Psoas muscle (tissue), 8 donors: ENCODE results near the gene CCDC102B. TPM values are rescaled to one million over a fixed set of nuclear protein-coding genes. Genes with fewer than 3 reads are reported as not detected.
A peak's percentile ranks its signal among the peaks of the same experiment; 100 is the strongest.
"Not testable (repeated sequence)": the region's sequence is repeated elsewhere in the genome, so short reads cannot be mapped to it uniquely, and the experiment has no call there.

Experiments
- ATAC-seq, 4 donors: fragments of 200-7000 bp; cut with Tn5 transposase; one replicate each; pipeline ENCODE4 v1.9.1; 2020; ENCODE audit warnings: moderate library complexity in 3 of 4, mild to moderate bottlenecking in 2 of 4
- DNase-seq, 2 donors: peaks; one replicate each; pipeline ENCODE4 v3.0.0-alpha.2; 2020
- H3K27ac ChIP-seq: fragments of 200-600 bp; one replicate; pipeline ENCODE4 v1.8.0; 2022
- H3K27me3 ChIP-seq, 3 donors: fragments of 200-600 bp in 1 of 3; one replicate each; pipeline versions ENCODE4 v1.6.1 to v1.8.0; 2013 to 2022; ENCODE audit warnings: low read length in 2 of 3, mild to moderate bottlenecking in 2 of 3, moderate library complexity in 1 of 3; ENCODE audit not compliant: insufficient read depth in 3 of 3
- H3K36me3 ChIP-seq, 2 donors: fragments of 200-600 bp in 1 of 2; one replicate each; pipeline versions ENCODE4 v1.6.1 to v1.8.0; 2013 to 2022; ENCODE audit warnings: low read depth in 1 of 2, mild to moderate bottlenecking in 1 of 2, moderate library complexity in 1 of 2; ENCODE audit not compliant: insufficient read depth in 1 of 2
- H3K4me1 ChIP-seq: fragments of 200-600 bp; one replicate; pipeline ENCODE4 v1.8.0; 2022
- H3K4me3 ChIP-seq: fragments of 200-600 bp; one replicate; pipeline ENCODE4 v1.8.0; 2022; ENCODE audit warnings: mild to moderate bottlenecking
- H3K9me3 ChIP-seq: fragments of 200-600 bp; one replicate; pipeline ENCODE4 v1.8.0; 2022
- CTCF ChIP-seq: fragments of 200-600 bp; IDR thresholded peaks from one replicate; pipeline ENCODE4 v1.8.0; 2022; ENCODE audit warnings: antibody characterized with exemption
- WGBS, 3 donors: extraction: QIAGEN DNeasy Blood & Tissue Kit; methylation state at CpG; one replicate each; pipeline versions ENCODE4 v1.1.6 to v1.1.7; 2013; 5-methylcytosine and 5-hydroxymethylcytosine counted together
- intact Hi-C, 2 donors: fragments of 100-400 bp; cut with DNase I; formaldehyde crosslinking; loops; one replicate each; pipeline versions ENCODE4 v1.11.0 to v1.14.2; 2022
- polyA plus RNA-seq, 3 donors: library from polyadenylated mRNA; stranded (reverse); fragments of 200-250 nt; gene quantifications; one replicate each; pipeline ENCODE4 v1.2.3, GENCODE V29; 2013
- total RNA-seq, 4 donors: library from RNA; stranded (reverse); fragmentation: NEBNext Ultra II Directional in 2 of 4; extraction: Animal tissue kit (Norgen Biotek cat#: 25700) in 2 of 4; gene quantifications; one replicate each; pipeline versions ENCODE4 v1.2.1 to v1.2.4, GENCODE V29; 2021 to 2023
- donor health status: healthy with polysubstance abuse.
- donor health status: DM: no; HTN: no; CAD: no; lungs with moderate emphysema.
- donor health status: Bipolar disorder and iron deficiency.
- donor health status: healthy.
- donor health status: DM: yes; HTN: yes; CAD: no.
- donor health status: DM: no; HTN: no; CAD: no.
- donor health status: DM: no; HTN: no; CAD: no.
- donor health status: DM: yes; HTN: yes; CAD: no.

Gene CCDC102B
- total and polyA plus RNA-seq, 7 donors: 0.66 to 3.5 (median 1.5) TPM

- no peaks in the 10 kb centered on the region for H3K4me1 ChIP-seq
Observed at GRCh38 chr18:68873003-68873402, 75.1 kb downstream of the CCDC102B start.

GRCh38 chr18:68874361-68874760 is 76.5 kb downstream of the CCDC102B start:
- no peaks in the 10 kb centered on the region for H3K36me3 ChIP-seq
- TF ChIP-seq CTCF: no peak
- no peaks in the 10 kb centered on the region for H3K27me3 ChIP-seq
- ATAC-seq: no peak
- no peak for DNase-seq
- intact Hi-C loops: no loop called here
- no peaks in the 10 kb centered on the region for H3K9me3 ChIP-seq
- WGBS, 3 donors: 85 to 88% (median 87%) methylated on average over 1 of the region's 1 CpG
- no peaks in the 10 kb centered on the region for H3K4me1 ChIP-seq
- no peak overlapping the region for H3K27ac ChIP-seq
- no peak overlapping the region for H3K4me3 ChIP-seq

More at GRCh38 chr18:68873003-68873402, 75.1 kb downstream of the CCDC102B start:
- 88 to 91% (median 91%) methylated on average over 4 of the region's 4 CpGs for WGBS, 3 donors
- Histone ChIP-seq H3K27ac (no peak overlapping the region), H3K36me3 (no peaks in the 10 kb centered on the region), H3K27me3 (no peaks in the 10 kb centered on the region), H3K4me3 (no peak overlapping the region), H3K9me3 (no peaks in the 10 kb centered on the region)
- TF ChIP-seq CTCF: no peak
- DNase-seq (no peak), ATAC-seq (no peak)
- intact Hi-C loops: no loop called here

GRCh38 chr18:68879947-68880346 is 82.1 kb downstream of the CCDC102B start:
- DNase-seq: peak in 1 of 2 donors; percentile 42
- intact Hi-C loops, H3K4me3 ChIP-seq, H3K4me1 ChIP-seq, H3K27ac ChIP-seq, H3K36me3 ChIP-seq, ATAC-seq, H3K27me3 ChIP-seq, H3K9me3 ChIP-seq: not testable (repeated sequence)
- 93 to 97% (median 97%) methylated on average over 4 to 21 of the region's 21 CpGs for WGBS, 3 donors

GRCh38 chr18:68887410-68887809 is 89.5 kb downstream of the CCDC102B start:
- H3K36me3 ChIP-seq: no peaks in the 10 kb centered on the region
- ATAC-seq: no peak

GRCh38 chr18:68893354-68893753 is 95.5 kb downstream of the CCDC102B start:
- Histone ChIP-seq H3K27ac (no peak overlapping the region), H3K27me3 (no peaks in the 10 kb centered on the region), H3K4me3 (no peak overlapping the region), H3K36me3 (no peaks in the 10 kb centered on the region), H3K9me3 (no peaks in the 10 kb centered on the region), H3K4me1 (no peaks in the 10 kb centered on the region)
- 79 to 89% (median 84%) methylated on average over 1 of the region's 1 CpG for WGBS, 3 donors
- no peak for DNase-seq
- intact Hi-C loops: no loop called here
- TF ChIP-seq CTCF: no peak
- no peak for ATAC-seq

More at GRCh38 chr18:68887410-68887809, 89.5 kb downstream of the CCDC102B start:
- DNase-seq: no peak
- 61 to 69% (median 64%) methylated on average over 4 of the region's 4 CpGs for WGBS, 3 donors
- H3K4me1 ChIP-seq: no peaks in the 10 kb centered on the region
- no peaks in the 10 kb centered on the region for H3K27me3 ChIP-seq
- no peak overlapping the region for H3K27ac ChIP-seq
- TF ChIP-seq CTCF: no peak
- H3K9me3 ChIP-seq: no peaks in the 10 kb centered on the region
- H3K4me3 ChIP-seq: no peak overlapping the region
- intact Hi-C loops: no loop called here
